Upper lobe of left lung (tissue), 4 donors: ENCODE data around the gene DSCAM.

Experiments used
- CTCF ChIP-seq, 6 experiments: fragments of 450-650 bp in 4 of 6; fragments of 200-600 bp in 2 of 6; sonication (generic) in 2 of 6; IDR thresholded peaks; one replicate each; pipeline ENCODE4 v1.5.1; 2016 to 2019; ENCODE audit warnings: antibody characterized with exemption in 6 of 6
- POLR2AphosphoS5 ChIP-seq, 2 donors: sonication (generic); formaldehyde crosslinking; IDR thresholded peaks; one replicate each; pipeline ENCODE4 v1.5.1; 2017; ENCODE audit warnings: antibody characterized with exemption in 2 of 2

GRCh38 chr21:40118527-40118926 is 728.4 kb downstream of the DSCAM start:
- TF ChIP-seq CTCF (IDR thresholded peaks at IDR 0.05) (no peak), POLR2AphosphoS5 (IDR thresholded peaks at IDR 0.05) (no peak)
